Kidney (tissue), 14 donors: ENCODE data around the gene MAPT. TPM values are rescaled to one million over a fixed set of nuclear protein-coding genes. Genes with fewer than 3 reads are reported as not detected.

Source experiments
- DNase-seq, 5 donors: peaks; one replicate each; pipeline ENCODE4 v3.0.0-alpha.2; 2013 to 2020
- FAIRE-seq: peaks from 2 replicates; lab custom pipeline; 2012; peaks lifted over from hg19 to GRCh38; lab: Jason Lieb, UNC
- H3K27ac ChIP-seq, 2 donors: one replicate each; pipeline ENCODE4 v1.7.0; 2013; ENCODE audit warnings: low read depth in 2 of 2, low read length in 2 of 2, inconsistent platforms in 1 of 2
- H3K27me3 ChIP-seq: one replicate; pipeline ENCODE4 v1.7.1; 2013; ENCODE audit warnings: low read length, inconsistent platforms; ENCODE audit not compliant: control insufficient read depth, insufficient read depth
- H3K36me3 ChIP-seq, 3 donors: one replicate each; pipeline versions ENCODE4 v1.7.0 to v1.7.1; 2013; ENCODE audit warnings: low read length in 3 of 3, control low read depth in 1 of 3, inconsistent platforms in 1 of 3; ENCODE audit not compliant: insufficient read depth in 3 of 3, control insufficient read depth in 2 of 3
- H3K4me1 ChIP-seq, 3 donors: one replicate each; pipeline versions ENCODE4 v1.7.0 to v1.7.1; 2013; ENCODE audit warnings: low read length in 3 of 3, inconsistent platforms in 1 of 3, low read depth in 1 of 3; ENCODE audit not compliant: control insufficient read depth in 2 of 3, insufficient read depth in 2 of 3
- H3K4me3 ChIP-seq, 3 donors: one replicate each; pipeline versions ENCODE4 v1.7.0 to v1.8.1; 2013; ENCODE audit warnings: low read length in 3 of 3, control low read depth in 1 of 3, inconsistent platforms in 1 of 3
- H3K9ac ChIP-seq, 3 donors: one replicate each; pipeline versions ENCODE4 v1.7.0 to v1.7.1; 2013; ENCODE audit warnings: low read length in 3 of 3, control low read depth in 1 of 3, inconsistent platforms in 1 of 3
- H3K9me3 ChIP-seq, 3 donors: one replicate each; pipeline versions ENCODE4 v1.7.0 to v1.7.1; 2013; ENCODE audit warnings: low read length in 3 of 3, control low read depth in 1 of 3, inconsistent platforms in 1 of 3; ENCODE audit not compliant: control insufficient read depth in 2 of 3, insufficient read depth in 1 of 3
- intact Hi-C: fragments of 100-400 bp; cut with DNase I; formaldehyde crosslinking; loops from one replicate; pipeline ENCODE4 v1.11.1; 2022
- polyA plus RNA-seq: library from polyadenylated mRNA; stranded (reverse); fragments of 350-450 nt; fragmentation: Illumina TruSeq; extraction: RNeasy Lipid Tissue Mini Kit (QIAGEN cat#74804); gene quantifications from one replicate; pipeline ENCODE4 v1.2.3, GENCODE V29; 2014; ENCODE audit warnings: low read depth, low replicate concordance; ENCODE audit not compliant: insufficient read depth
- total RNA-seq: library from RNA; stranded (reverse); fragmentation: NEBNext Ultra II Directional; extraction: Animal tissue kit (Norgen Biotek cat#: 25700); gene quantifications from one replicate; pipeline ENCODE4 v1.2.1, GENCODE V29; 2021
- TF ChIP-seq, protein P1 (sequence below): IDR thresholded peaks from 3 replicates; pipeline ENCODE4 v1.5.1; 2012; ENCODE audit warnings: mild to moderate bottlenecking, moderate library complexity, borderline replicate concordance; ENCODE audit not compliant: insufficient read depth; ENCODE audit errors: extremely low read depth
- donor health status: control.
- donor health status: control.
- donor health status: control.
- donor health status: control.
- donor health status: control.
- donor health status: DM: yes; HTN: yes; CAD: no.
- donor health status: Normal renal cell carcinoma (clear cell type).

The MAPT gene
- total and polyA plus RNA-seq, 2 donors from 2014 or later, result 2.9 to 15.4 TPM

GRCh38 chr17:46042246-46042645 lies 147.9 kb downstream of the MAPT start:
- Histone ChIP-seq H3K4me3 (no peak overlapping the region), H3K9me3 (no peaks in the 10 kb centered on the region), H3K27me3 (no peaks in the 10 kb centered on the region), H3K27ac (no peak overlapping the region), H3K36me3 (peaks cover 13 to 45% (median 31%) of the 10 kb centered on the region in 3 donors), H3K9ac (no peak overlapping the region), H3K4me1 (peaks cover 0 to 4% (median 3%) of the 10 kb centered on the region in 3 donors)
- DNase-seq (no peak), FAIRE-seq (no peak)
- intact Hi-C loops, result no loop called here
- TF ChIP-seq, protein P1, sequence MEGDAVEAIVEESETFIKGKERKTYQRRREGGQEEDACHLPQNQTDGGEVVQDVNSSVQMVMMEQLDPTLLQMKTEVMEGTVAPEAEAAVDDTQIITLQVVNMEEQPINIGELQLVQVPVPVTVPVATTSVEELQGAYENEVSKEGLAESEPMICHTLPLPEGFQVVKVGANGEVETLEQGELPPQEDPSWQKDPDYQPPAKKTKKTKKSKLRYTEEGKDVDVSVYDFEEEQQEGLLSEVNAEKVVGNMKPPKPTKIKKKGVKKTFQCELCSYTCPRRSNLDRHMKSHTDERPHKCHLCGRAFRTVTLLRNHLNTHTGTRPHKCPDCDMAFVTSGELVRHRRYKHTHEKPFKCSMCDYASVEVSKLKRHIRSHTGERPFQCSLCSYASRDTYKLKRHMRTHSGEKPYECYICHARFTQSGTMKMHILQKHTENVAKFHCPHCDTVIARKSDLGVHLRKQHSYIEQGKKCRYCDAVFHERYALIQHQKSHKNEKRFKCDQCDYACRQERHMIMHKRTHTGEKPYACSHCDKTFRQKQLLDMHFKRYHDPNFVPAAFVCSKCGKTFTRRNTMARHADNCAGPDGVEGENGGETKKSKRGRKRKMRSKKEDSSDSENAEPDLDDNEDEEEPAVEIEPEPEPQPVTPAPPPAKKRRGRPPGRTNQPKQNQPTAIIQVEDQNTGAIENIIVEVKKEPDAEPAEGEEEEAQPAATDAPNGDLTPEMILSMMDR, result no peak

GRCh38 chr17:46042925-46043324 lies 148.6 kb downstream of the MAPT start:
- Histone ChIP-seq H3K4me1 (peaks cover 0 to 4% (median 3%) of the 10 kb centered on the region in 3 donors), H3K36me3 (peaks cover 14 to 38% (median 24%) of the 10 kb centered on the region in 3 donors), H3K9me3 (no peaks in the 10 kb centered on the region), H3K27me3 (no peaks in the 10 kb centered on the region), H3K4me3 (no peak overlapping the region), H3K27ac (no peak overlapping the region), H3K9ac (no peak overlapping the region)
- TF ChIP-seq, protein P1, result no peak
- no peak for FAIRE-seq
- intact Hi-C loops, result no loop called here
- no peak for DNase-seq

- TF ChIP-seq, protein P1, result no peak
- Histone ChIP-seq H3K36me3 (peaks cover 9 to 32% (median 17%) of the 10 kb centered on the region in 3 donors), H3K27ac (peak overlapping the region in 1 of 2 donors; percentile 0), H3K4me3 (no peak overlapping the region), H3K4me1 (peaks cover 0 to 4% (median 3%) of the 10 kb centered on the region in 3 donors), H3K27me3 (no peaks in the 10 kb centered on the region), H3K9ac (peak overlapping the region in 1 of 3 donors; percentile 1), H3K9me3 (no peaks in the 10 kb centered on the region)
- DNase-seq, result no peak
- intact Hi-C loops, result no loop called here
- FAIRE-seq, result no peak
Observed at GRCh38 chr17:46043606-46044005, 149.3 kb downstream of the MAPT start.
